ENCODE data around the gene SLC39A1.
"Not testable (repeated sequence)": the region's sequence is repeated elsewhere in the genome, so short reads cannot be mapped to it uniquely, and the experiment has no call there.

Gene SLC39A1

DNA sequence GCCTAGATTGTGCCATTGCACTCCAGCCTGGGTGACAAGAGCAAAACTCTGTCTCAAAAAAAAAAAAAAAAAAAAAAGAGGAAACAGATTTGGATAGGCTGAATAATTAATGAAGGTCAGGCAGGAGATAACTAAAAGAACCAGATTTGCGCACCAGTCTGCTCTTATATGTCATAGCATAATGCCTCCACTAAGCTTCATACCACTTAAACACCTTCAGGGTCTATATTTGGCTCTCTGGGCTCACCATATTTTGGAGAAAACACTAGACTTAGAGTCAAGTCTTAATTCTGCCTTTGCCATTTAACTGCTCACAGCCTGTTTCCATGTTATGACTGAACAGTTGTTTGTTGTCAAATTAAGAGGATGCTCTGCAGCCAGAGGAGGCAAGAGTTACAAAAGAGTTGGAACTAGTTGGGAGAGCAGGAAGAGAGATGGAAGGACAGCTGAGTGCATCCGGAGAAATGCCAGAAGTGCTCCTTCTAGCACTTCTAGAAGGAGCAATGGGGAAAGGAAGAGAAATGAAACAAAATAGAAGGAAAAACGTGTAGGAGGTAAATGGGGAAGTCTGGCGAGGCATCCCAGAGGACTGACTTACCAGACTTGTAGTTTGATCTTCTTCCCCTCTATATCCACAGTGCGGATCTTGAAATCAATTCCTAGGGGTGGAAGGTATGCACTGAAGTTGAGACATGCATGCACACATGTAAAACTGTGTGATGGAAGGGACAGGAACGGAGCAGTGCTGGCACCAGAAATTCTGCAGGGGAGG lies 21.0 kb upstream of the SLC39A1 start:
- TF ChIP-seq, protein P1, sequence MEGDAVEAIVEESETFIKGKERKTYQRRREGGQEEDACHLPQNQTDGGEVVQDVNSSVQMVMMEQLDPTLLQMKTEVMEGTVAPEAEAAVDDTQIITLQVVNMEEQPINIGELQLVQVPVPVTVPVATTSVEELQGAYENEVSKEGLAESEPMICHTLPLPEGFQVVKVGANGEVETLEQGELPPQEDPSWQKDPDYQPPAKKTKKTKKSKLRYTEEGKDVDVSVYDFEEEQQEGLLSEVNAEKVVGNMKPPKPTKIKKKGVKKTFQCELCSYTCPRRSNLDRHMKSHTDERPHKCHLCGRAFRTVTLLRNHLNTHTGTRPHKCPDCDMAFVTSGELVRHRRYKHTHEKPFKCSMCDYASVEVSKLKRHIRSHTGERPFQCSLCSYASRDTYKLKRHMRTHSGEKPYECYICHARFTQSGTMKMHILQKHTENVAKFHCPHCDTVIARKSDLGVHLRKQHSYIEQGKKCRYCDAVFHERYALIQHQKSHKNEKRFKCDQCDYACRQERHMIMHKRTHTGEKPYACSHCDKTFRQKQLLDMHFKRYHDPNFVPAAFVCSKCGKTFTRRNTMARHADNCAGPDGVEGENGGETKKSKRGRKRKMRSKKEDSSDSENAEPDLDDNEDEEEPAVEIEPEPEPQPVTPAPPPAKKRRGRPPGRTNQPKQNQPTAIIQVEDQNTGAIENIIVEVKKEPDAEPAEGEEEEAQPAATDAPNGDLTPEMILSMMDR (IDR thresholded peaks at IDR 0.05; ENCODE audit: low read depth, low read length), result no peak
- no peak for DNase-seq (ENCODE audit: extremely low read depth, low read depth)

- not testable (repeated sequence) for DNase-seq (ENCODE audit: extremely low read depth, low read depth)
Observed at GRCh38 chr1:153981735-153982134, 18.4 kb upstream of the SLC39A1 start.

GRCh38 chr1:153979091-153979490 lies 15.8 kb upstream of the SLC39A1 start:
- DNase-seq (ENCODE audit: extremely low read depth, low read depth), result not testable (repeated sequence)

GRCh38 chr1:153978274-153978909 lies 15.1 kb upstream of the SLC39A1 start:
- no peak for DNase-seq (ENCODE audit: extremely low read depth, low read depth)
- TF ChIP-seq, protein P1 (IDR thresholded peaks at IDR 0.05; ENCODE audit: low read depth, low read length), result no peak

DNA sequence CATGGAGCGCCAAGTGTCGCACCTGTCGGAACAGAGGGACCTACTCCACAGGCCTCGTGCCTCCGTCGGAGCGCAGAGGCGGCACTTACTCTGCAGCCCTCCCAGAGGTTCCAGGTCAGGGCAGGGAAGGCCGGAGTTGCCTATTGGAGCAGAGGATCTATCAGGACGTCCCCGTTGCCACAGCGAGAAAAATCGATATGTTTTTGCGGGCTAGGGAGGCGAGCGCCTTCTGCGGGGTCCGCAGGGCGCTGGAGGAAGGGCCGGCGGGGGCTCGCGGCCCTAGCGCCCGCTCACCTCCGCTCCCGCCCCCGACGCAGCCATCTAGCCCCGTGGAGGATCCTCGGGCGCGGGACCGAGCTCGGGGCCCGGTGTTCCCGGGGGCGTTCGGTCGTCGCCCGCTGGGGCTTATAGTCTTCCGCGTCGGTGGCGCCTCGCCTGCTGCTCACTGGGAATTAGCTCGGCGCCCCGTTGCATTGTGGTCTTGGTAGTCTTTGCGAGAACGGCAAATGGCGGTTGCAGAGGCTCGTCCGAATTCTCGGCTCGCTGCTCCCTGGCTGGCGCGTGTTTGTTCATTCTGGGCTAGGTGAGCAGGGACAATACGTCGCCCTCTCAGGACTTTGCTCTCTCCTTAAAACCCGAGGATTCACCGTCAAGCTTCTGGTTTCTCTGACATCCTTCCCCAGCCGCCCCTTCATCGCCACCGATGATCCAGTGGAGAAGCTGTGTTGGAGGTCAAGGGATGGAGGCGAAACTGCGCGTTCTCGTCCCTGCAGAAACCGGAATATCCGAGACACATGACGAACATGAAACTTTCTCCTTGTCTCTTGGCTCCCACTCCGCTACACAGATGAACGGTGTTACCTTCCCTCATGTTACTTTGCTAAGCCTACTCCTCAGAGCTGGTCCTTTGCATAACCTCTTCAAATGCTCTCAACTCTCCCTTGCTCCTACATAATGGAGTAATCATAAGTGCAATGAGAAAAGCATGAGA lies 14.2 kb upstream of the SLC39A1 start, which contains the start of gene JTB:
JTB (minus strand) TSS at position 425 of the 991 bp plus-strand sequence; CDS start at position 3, 422 bp downstream.
- no peak for DNase-seq (ENCODE audit: extremely low read depth, low read depth)
- TF ChIP-seq, protein P1 (IDR thresholded peaks at IDR 0.05; ENCODE audit: low read depth, low read length), result no peak

DNA sequence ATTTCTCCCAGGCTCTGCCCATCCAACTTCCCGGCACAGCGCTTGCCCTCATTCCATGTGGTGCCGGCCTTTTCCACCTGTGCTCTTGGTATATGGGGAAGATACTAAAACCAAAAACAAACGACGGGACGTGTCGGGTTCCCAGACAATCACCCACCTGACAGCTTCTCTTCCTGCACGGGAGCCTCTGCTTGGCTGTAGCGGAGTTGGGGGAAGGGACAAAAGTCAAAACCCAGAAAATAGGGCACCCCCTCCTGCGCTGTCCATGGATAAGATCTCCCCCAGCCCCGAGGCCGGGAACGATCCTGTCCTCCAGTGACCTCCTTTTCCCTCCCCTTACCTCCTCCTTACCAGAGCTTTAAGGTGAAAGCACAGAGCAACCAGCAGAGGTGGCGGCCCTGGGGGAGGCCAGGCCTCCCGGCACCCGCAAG lies 13.5 kb upstream of the SLC39A1 start:
- TF ChIP-seq, protein P1 (IDR thresholded peaks at IDR 0.05; ENCODE audit: low read depth, low read length), result no peak
- no peak for DNase-seq (ENCODE audit: extremely low read depth, low read depth)

- TF ChIP-seq, protein P1 (IDR thresholded peaks at IDR 0.05; ENCODE audit: low read depth, low read length), result no peak
- no peak for DNase-seq (ENCODE audit: extremely low read depth, low read depth)
Observed at GRCh38 chr1:153973525-153973924, 10.2 kb upstream of the SLC39A1 start.

GRCh38 chr1:153973071-153973470 lies 9.7 kb upstream of the SLC39A1 start:
- TF ChIP-seq, protein P1 (IDR thresholded peaks at IDR 0.05; ENCODE audit: low read depth, low read length), result no peak
- no peak for DNase-seq (ENCODE audit: extremely low read depth, low read depth)
